H9 (cell line): ENCODE data around the gene CENPM. TPM values are rescaled to one million over a fixed set of nuclear protein-coding genes. Genes with fewer than 3 reads are reported as not detected.

Source experiments
- DNase-seq: peaks from one replicate; pipeline ENCODE4 v3.0.0-alpha.2; 2017
- H2AFZ ChIP-seq: one replicate; pipeline ENCODE4 v1.6.1; 2013; ENCODE audit warnings: mild to moderate bottlenecking, low read length, control low read depth, moderate library complexity
- H2AK5ac ChIP-seq: 2 replicates; pipeline ENCODE4 v1.6.1; 2013; ENCODE audit warnings: low read length, control low read depth, mixed read lengths; ENCODE audit not compliant: insufficient read length
- H2BK120ac ChIP-seq: one replicate; pipeline ENCODE4 v1.6.1; 2013; ENCODE audit warnings: low read depth, mild to moderate bottlenecking, low read length, control low read depth, inconsistent platforms; ENCODE audit not compliant: poor library complexity, severe bottlenecking
- H2BK12ac ChIP-seq: 2 replicates; pipeline ENCODE4 v1.6.1; 2013; ENCODE audit warnings: low read length, control low read depth, mixed read lengths, low read depth; ENCODE audit not compliant: insufficient read length
- H2BK15ac ChIP-seq: 2 replicates; pipeline ENCODE4 v1.6.1; 2013; ENCODE audit warnings: low read depth, low read length, control low read depth
- H2BK20ac ChIP-seq: one replicate; pipeline ENCODE4 v1.6.1; 2013; ENCODE audit warnings: low read depth, mild to moderate bottlenecking, low read length, control low read depth, inconsistent platforms; ENCODE audit not compliant: poor library complexity, severe bottlenecking
- H2BK5ac ChIP-seq: 2 replicates; pipeline ENCODE4 v1.6.1; 2013; ENCODE audit warnings: low read length, control low read depth, mixed read lengths; ENCODE audit not compliant: insufficient read length
- H3K14ac ChIP-seq: 2 replicates; pipeline ENCODE4 v1.6.1; 2013; ENCODE audit warnings: low read length, control low read depth; ENCODE audit not compliant: insufficient read depth
- H3K18ac ChIP-seq: 2 replicates; pipeline ENCODE4 v1.6.1; 2013; ENCODE audit warnings: low read depth, mild to moderate bottlenecking, mixed read lengths, low read length, control low read depth; ENCODE audit not compliant: insufficient read length
- H3K23ac ChIP-seq: 2 replicates; pipeline ENCODE4 v1.6.1; 2013; ENCODE audit warnings: low read length, control low read depth, mixed read lengths, low read depth; ENCODE audit not compliant: insufficient read length
- H3K23me2 ChIP-seq: 2 replicates; pipeline ENCODE4 v1.6.1; 2013; ENCODE audit warnings: low read depth, mild to moderate bottlenecking, mixed read lengths, low read length, control low read depth; ENCODE audit not compliant: insufficient read length, poor library complexity, severe bottlenecking
- H3K27ac ChIP-seq: 2 replicates; pipeline ENCODE4 v1.5.1; 2013; ENCODE audit warnings: low read length, control low read depth, mixed read lengths, low read depth; ENCODE audit not compliant: insufficient read length
- H3K27me3 ChIP-seq: 2 replicates; pipeline ENCODE4 v1.6.1; 2013; ENCODE audit warnings: low read length, control low read depth, inconsistent platforms; ENCODE audit not compliant: insufficient read depth
- H3K4ac ChIP-seq: 2 replicates; pipeline ENCODE4 v1.6.1; 2013; ENCODE audit warnings: low read depth, mild to moderate bottlenecking, control low read depth, inconsistent platforms, low read length, moderate library complexity
- H3K4me1 ChIP-seq: 2 replicates; pipeline ENCODE4 v1.6.1; 2013; ENCODE audit warnings: low read length, control low read depth, inconsistent platforms; ENCODE audit not compliant: insufficient read depth
- H3K4me2 ChIP-seq: 2 replicates; pipeline ENCODE4 v1.6.1; 2013; ENCODE audit warnings: low read length, control low read depth, mixed read lengths; ENCODE audit not compliant: insufficient read length, insufficient read depth
- H3K56ac ChIP-seq: 2 replicates; pipeline ENCODE4 v1.6.1; 2013; ENCODE audit warnings: low read depth, mild to moderate bottlenecking, mixed read lengths, low read length, control low read depth; ENCODE audit not compliant: insufficient read length
- H3K79me1 ChIP-seq: 2 replicates; pipeline ENCODE4 v1.6.1; 2013; ENCODE audit warnings: low read depth, mild to moderate bottlenecking, moderate library complexity, low read length, control low read depth, inconsistent platforms; ENCODE audit not compliant: insufficient read depth, poor library complexity, severe bottlenecking
- H3K79me2 ChIP-seq: 2 replicates; pipeline ENCODE4 v1.6.1; 2013; ENCODE audit warnings: low read length, control low read depth, inconsistent platforms; ENCODE audit not compliant: insufficient read depth
- H3K9ac ChIP-seq: 2 replicates; pipeline ENCODE4 v1.6.1; 2013; ENCODE audit warnings: low read length, control low read depth, mixed read lengths; ENCODE audit not compliant: insufficient read length; ENCODE audit errors: extremely low read depth
- H3K9me3 ChIP-seq: one replicate; pipeline ENCODE4 v1.6.1; 2013; ENCODE audit warnings: low read depth, low read length, inconsistent platforms; ENCODE audit not compliant: control insufficient read depth
- H3T11ph ChIP-seq: one replicate; pipeline ENCODE4 v1.6.1; 2013; ENCODE audit warnings: mild to moderate bottlenecking, low read length, control low read depth, inconsistent platforms
- H4K20me1 ChIP-seq: one replicate; pipeline ENCODE4 v1.6.1; 2013; ENCODE audit not compliant: control insufficient read depth, insufficient read length, insufficient read depth
- H4K5ac ChIP-seq: 2 replicates; pipeline ENCODE4 v1.6.1; 2013; ENCODE audit warnings: low read depth, mild to moderate bottlenecking, mixed read lengths, low read length, control low read depth; ENCODE audit not compliant: insufficient read length
- H4K8ac ChIP-seq: replicated peaks from 2 replicates; pipeline ENCODE4 v1.6.1; 2013; ENCODE audit warnings: low read length, control low read depth, mixed read lengths, low read depth; ENCODE audit not compliant: insufficient read length
- H4K91ac ChIP-seq: 2 replicates; pipeline ENCODE4 v1.6.1; 2013; ENCODE audit warnings: low read depth, mild to moderate bottlenecking, moderate library complexity, mixed read lengths, low read length, control low read depth; ENCODE audit not compliant: insufficient read length
- H3K27ac Mint-ChIP-seq, 3 experiments: 2 replicates in 2 of 3; 3 replicates in 1 of 3; pipeline ENCODE4 v1.8.0; 2020 to 2021; ENCODE audit warnings: mixed read lengths in 3 of 3, mild to moderate bottlenecking in 1 of 3, moderate library complexity in 1 of 3
- H3K27me3 Mint-ChIP-seq: 2 replicates; pipeline ENCODE4 v1.8.0; 2021; ENCODE audit warnings: low read depth, mild to moderate bottlenecking, moderate library complexity, mixed read lengths
- H3K36me3 Mint-ChIP-seq, 3 experiments: 2 replicates in 2 of 3; 3 replicates in 1 of 3; pipeline ENCODE4 v1.8.0; 2020 to 2021; ENCODE audit warnings: low read depth in 3 of 3, mixed read lengths in 3 of 3; ENCODE audit not compliant: insufficient read depth in 1 of 3
- H3K4me1 Mint-ChIP-seq, 2 experiments: 2 replicates each; pipeline ENCODE4 v1.8.0; 2020; ENCODE audit warnings: mixed read lengths in 2 of 2
- H3K4me3 Mint-ChIP-seq, 2 experiments: 2 replicates in 1 of 2; 3 replicates in 1 of 2; pipeline ENCODE4 v1.8.0; 2020 to 2021; ENCODE audit warnings: mild to moderate bottlenecking in 2 of 2, mixed read lengths in 2 of 2, moderate library complexity in 1 of 2
- H3K9me3 Mint-ChIP-seq, 2 experiments: 2 replicates in 1 of 2; 3 replicates in 1 of 2; pipeline ENCODE4 v1.8.0; 2020; ENCODE audit warnings: mild to moderate bottlenecking in 2 of 2, mixed read lengths in 2 of 2, moderate library complexity in 1 of 2
- CTCF ChIP-seq: fragments of 200-600 bp; sonication (generic); conservative IDR thresholded peaks from 3 replicates; pipeline ENCODE4 v1.8.0; 2021; ENCODE audit warnings: antibody characterized with exemption, mild to moderate bottlenecking
- WGBS: extraction: QIAGEN DNeasy Blood & Tissue Kit; methylation state at CpG from one replicate; pipeline ENCODE4 v1.1.7; 2013; ENCODE audit warnings: missing lambda C conversion rate, low lambda C conversion rate, mixed read lengths; ENCODE audit not compliant: insufficient read length; ENCODE audit errors: extremely low coverage; 5-methylcytosine and 5-hydroxymethylcytosine counted together
- total RNA-seq: library from RNA; stranded (reverse); gene quantifications from 2 replicates; pipeline ENCODE4 v1.2.1, GENCODE V29; 2021

The CENPM gene
- total RNA-seq, 1 experiment from 2014 or later: 36.5 TPM

GRCh38 chr22:41983513-41984405 is 36.8 kb upstream of the CENPM start:
- H3K14ac ChIP-seq: no peak overlapping the region
- H4K20me1 ChIP-seq: no peaks in the 10 kb centered on the region
- H2BK12ac ChIP-seq: no peak overlapping the region
- no peak overlapping the region for H2BK15ac ChIP-seq
- peaks cover 10 to 30% (median 27%) of the 10 kb centered on the region in 3 experiments for H3K36me3 Mint-ChIP-seq
- no peak overlapping the region for H3T11ph ChIP-seq
- H3K27me3 Mint-ChIP-seq: peaks cover 11% of the 10 kb centered on the region
- H3K27ac ChIP-seq: no peak overlapping the region
- no peak overlapping the region for H3K23ac ChIP-seq
- H3K9me3 ChIP-seq: no peaks in the 10 kb centered on the region
- no CpG with 5 or more reads among the region's 6 CpGs for WGBS
- H3K9me3 Mint-ChIP-seq: no peaks in the 10 kb centered on the region
- no peak overlapping the region for H2BK20ac ChIP-seq
- H2BK5ac ChIP-seq: no peak overlapping the region
- H2AFZ ChIP-seq: no peak overlapping the region
- no peaks in the 10 kb centered on the region for H3K79me1 ChIP-seq
- H3K4me1 ChIP-seq: no peaks in the 10 kb centered on the region
- H3K9ac ChIP-seq: no peak overlapping the region
- no peaks in the 10 kb centered on the region for H3K23me2 ChIP-seq
- no peak for DNase-seq
- H2AK5ac ChIP-seq: no peak overlapping the region
- H3K27me3 ChIP-seq: no peaks in the 10 kb centered on the region
- no peak overlapping the region for H3K4ac ChIP-seq
- H3K79me2 ChIP-seq: no peaks in the 10 kb centered on the region
- TF ChIP-seq CTCF: no peak
- no peak overlapping the region for H4K5ac ChIP-seq
- no peak overlapping the region for H4K8ac ChIP-seq
- H4K91ac ChIP-seq: no peak overlapping the region
- H3K56ac ChIP-seq: no peak overlapping the region
- no peak overlapping the region for H3K18ac ChIP-seq
- H2BK120ac ChIP-seq: no peak overlapping the region
- no peak overlapping the region for H3K27ac Mint-ChIP-seq
- H3K4me3 Mint-ChIP-seq: no peak overlapping the region
- no peak overlapping the region for H3K4me2 ChIP-seq
- peaks cover 0 to 3% of the 10 kb centered on the region in 2 experiments; a peak in 2 of 4 replicates for H3K4me1 Mint-ChIP-seq
